Activated CD4-positive, alpha-beta memory T cell treated with anti-CD3 and anti-CD28 coated beads for 36 hours (primary cell): Measurements from ENCODE around the gene DNAH2. TPM values are rescaled to one million over a fixed set of nuclear protein-coding genes. Genes with fewer than 3 reads are reported as not detected.

Experiments
- CTCF ChIA-PET: fragments of 350-600 bp; sonication (Branson Sonifier 250); formaldehyde crosslinking; loops from one replicate; lab custom pipeline; 2021; ENCODE audit warnings: antibody characterized with exemption, inconsistent platforms; lab: Charles Lee
- POLR2A ChIA-PET: fragments of 350-600 bp; sonication (Branson Sonifier 250); formaldehyde crosslinking; loops from one replicate; lab custom pipeline; 2021; ENCODE audit warnings: antibody characterized with exemption; lab: Charles Lee
- DNase-seq: peaks from one replicate; pipeline ENCODE4 v3.0.0-alpha.2; 2020
- H3K27ac Mint-ChIP-seq: one replicate; pipeline ENCODE4 v1.8.0; 2021; ENCODE audit warnings: mixed read lengths
- H3K27me3 Mint-ChIP-seq: one replicate; pipeline ENCODE4 v1.8.0; 2021; ENCODE audit warnings: mixed read lengths
- H3K36me3 Mint-ChIP-seq: one replicate; pipeline ENCODE4 v1.8.0; 2021; ENCODE audit warnings: mixed read lengths
- H3K4me1 Mint-ChIP-seq: one replicate; pipeline ENCODE4 v1.8.0; 2021; ENCODE audit warnings: low read depth, mixed read lengths
- H3K4me3 Mint-ChIP-seq: one replicate; pipeline ENCODE4 v1.8.0; 2021; ENCODE audit warnings: mild to moderate bottlenecking, mixed read lengths
- H3K9me3 Mint-ChIP-seq: one replicate; pipeline ENCODE4 v1.8.0; 2021; ENCODE audit warnings: mixed read lengths
- intact Hi-C: fragments of 100-400 bp; cut with micrococcal nuclease; formaldehyde crosslinking; loops from one replicate; pipeline ENCODE4 v1.15.1; 2023
- total RNA-seq, 2 experiments: library from RNA; stranded (reverse); gene quantifications; one replicate each; pipeline ENCODE4 v1.2.3, GENCODE V29; 2021

DNAH2 gene
- total RNA-seq, 2 experiments from 2014 or later, result not detected

- intact Hi-C loops, result loop anchor here (1.0 to 10.0 kb wide), 4 partner anchors 9 to 106 kb away; no protein-coding TSS in a partner anchor
- Mint-ChIP-seq H3K27me3 (no peaks in the 10 kb centered on the region), H3K36me3 (peaks cover 48% of the 10 kb centered on the region), H3K4me3 (peak overlapping the region; percentile 66), H3K4me1 (peaks cover 59% of the 10 kb centered on the region), H3K9me3 (no peaks in the 10 kb centered on the region), H3K27ac (peak overlapping the region; percentile 54)
- CTCF ChIA-PET, result interaction anchor here (0.6 to 3.2 kb wide), 13 partner anchors 10 to 223 kb away, joined by 3 to 49 read pairs (median 4); partner anchors contain the start of gene KDM6B
- no peak for DNase-seq
- POLR2A ChIA-PET, result interaction anchor here (1.3 to 1.7 kb wide), 2 partner anchors 9 to 16 kb away, joined by 4 to 11 read pairs; no protein-coding TSS in a partner anchor
These were observed 133.3 kb downstream of the DNAH2 start for GRCh38 chr17:7850701-7851437.

GRCh38 chr17:7851438-7852261, 134.1 kb downstream of the DNAH2 start:
- H3K4me3 Mint-ChIP-seq, result peak overlapping the region; percentile 66
- intact Hi-C loops, result loop anchor here (1.0 to 10.0 kb wide), 4 partner anchors 9 to 107 kb away; no protein-coding TSS in a partner anchor
- H3K36me3 Mint-ChIP-seq, result peaks cover 45% of the 10 kb centered on the region
- H3K4me1 Mint-ChIP-seq, result peaks cover 56% of the 10 kb centered on the region
- H3K9me3 Mint-ChIP-seq, result no peaks in the 10 kb centered on the region
- peak; percentile 95 for DNase-seq
- CTCF ChIA-PET, result interaction anchor here (0.6 to 3.2 kb wide), 11 partner anchors 11 to 222 kb away, joined by 3 to 49 read pairs (median 4); partner anchors contain the start of gene KDM6B
- H3K27ac Mint-ChIP-seq, result peak overlapping the region; percentile 49
- no peaks in the 10 kb centered on the region for H3K27me3 Mint-ChIP-seq
- POLR2A ChIA-PET, result interaction anchor here (1.7 kb wide), 1 partner anchor 16 kb away, joined by 11 read pairs; no protein-coding TSS in a partner anchor

- Mint-ChIP-seq H3K9me3 (no peaks in the 10 kb centered on the region), H3K27ac (peak overlapping the region; percentile 51), H3K4me1 (peaks cover 53% of the 10 kb centered on the region), H3K27me3 (no peaks in the 10 kb centered on the region), H3K36me3 (peaks cover 40% of the 10 kb centered on the region), H3K4me3 (no peak overlapping the region)
- CTCF ChIA-PET, result interaction anchor here (1.3 to 3.2 kb wide), 3 partner anchors 15 to 19 kb away, joined by 3 to 49 read pairs (median 4); partner anchors contain the start of gene KDM6B
- POLR2A ChIA-PET, result interaction anchor here (1.6 kb wide), 1 partner anchor 9 kb away, joined by 3 read pairs; no protein-coding TSS in a partner anchor
- intact Hi-C loops, result loop anchor here (10.0 kb wide), 1 partner anchor 107 kb away; no protein-coding TSS in a partner anchor
- no peak for DNase-seq
These were observed 134.7 kb downstream of the DNAH2 start for GRCh38 chr17:7852262-7852670.

- H3K27ac Mint-ChIP-seq, result no peak overlapping the region
- H3K36me3 Mint-ChIP-seq, result peaks cover 40% of the 10 kb centered on the region
- ChIA-PET CTCF (interaction anchor here (1.4 kb wide), 1 partner anchor 18 kb away, joined by 4 read pairs; no protein-coding TSS in a partner anchor), POLR2A (interaction anchor here (0.6 to 1.6 kb wide), 3 partner anchors 10 to 407 kb away, joined by 3 to 4 read pairs (median 3); no protein-coding TSS in a partner anchor)
- intact Hi-C loops, result loop anchor here (10.0 kb wide), 1 partner anchor 108 kb away; no protein-coding TSS in a partner anchor
- H3K4me1 Mint-ChIP-seq, result peaks cover 52% of the 10 kb centered on the region
- H3K4me3 Mint-ChIP-seq, result no peak overlapping the region
- no peak for DNase-seq
- no peaks in the 10 kb centered on the region for H3K27me3 Mint-ChIP-seq
- H3K9me3 Mint-ChIP-seq, result no peaks in the 10 kb centered on the region
These were observed 135.6 kb downstream of the DNAH2 start for GRCh38 chr17:7852919-7853690.

- H3K4me1 Mint-ChIP-seq, result peaks cover 49% of the 10 kb centered on the region
- H3K9me3 Mint-ChIP-seq, result no peaks in the 10 kb centered on the region
- H3K36me3 Mint-ChIP-seq, result peaks cover 39% of the 10 kb centered on the region
- H3K27me3 Mint-ChIP-seq, result no peaks in the 10 kb centered on the region
- no peak for DNase-seq
- H3K27ac Mint-ChIP-seq, result no peak overlapping the region
- no peak overlapping the region for H3K4me3 Mint-ChIP-seq
- POLR2A ChIA-PET, result interaction anchor here (0.6 to 1.6 kb wide), 3 partner anchors 10 to 408 kb away, joined by 3 to 4 read pairs (median 3); no protein-coding TSS in a partner anchor
- CTCF ChIA-PET, result interaction anchor here (1.4 kb wide), 1 partner anchor 18 kb away, joined by 4 read pairs; no protein-coding TSS in a partner anchor
- intact Hi-C loops, result loop anchor here (10.0 kb wide), 1 partner anchor 109 kb away; no protein-coding TSS in a partner anchor
These were observed 136.1 kb downstream of the DNAH2 start for GRCh38 chr17:7853691-7854038.

GRCh38 chr17:7854078-7854777, 136.7 kb downstream of the DNAH2 start:
- DNase-seq, result no peak
- no peaks in the 10 kb centered on the region for H3K9me3 Mint-ChIP-seq
- ChIA-PET CTCF (no interaction called here), POLR2A (interaction anchor here (1.0 kb wide), 1 partner anchor 12 kb away, joined by 4 read pairs; no protein-coding TSS in a partner anchor)
- no peaks in the 10 kb centered on the region for H3K27me3 Mint-ChIP-seq
- peaks cover 35% of the 10 kb centered on the region for H3K36me3 Mint-ChIP-seq
- peaks cover 46% of the 10 kb centered on the region for H3K4me1 Mint-ChIP-seq
- H3K4me3 Mint-ChIP-seq, result no peak overlapping the region
- intact Hi-C loops, result loop anchor here (10.0 kb wide), 1 partner anchor 109 kb away; no protein-coding TSS in a partner anchor
- no peak overlapping the region for H3K27ac Mint-ChIP-seq

GRCh38 chr17:7854851-7855659, 137.5 kb downstream of the DNAH2 start, which contains the start of gene TMEM88:
TMEM88 (plus strand) TSS chr17:7855066; CDS start chr17:7855075, 9 bp downstream.
- intact Hi-C loops, result loop anchor here (10.0 kb wide), 1 partner anchor 110 kb away; no protein-coding TSS in a partner anchor
- POLR2A ChIA-PET, result interaction anchor here (0.7 to 1.0 kb wide), 2 partner anchors 18 to 136 kb away, joined by 3 read pairs; no protein-coding TSS in a partner anchor
- peak; percentile 11 for DNase-seq
- CTCF ChIA-PET, result interaction anchor here (1.0 to 2.6 kb wide), 2 partner anchors 10 to 20 kb away, joined by 3 to 32 read pairs; no protein-coding TSS in a partner anchor
- Mint-ChIP-seq H3K27ac (no peak within 1 kb of the TSS), H3K9me3 (no peaks in the 10 kb centered on the region), H3K4me3 (no peak within 1 kb of the TSS), H3K27me3 (no peaks in the 10 kb centered on the region), H3K36me3 (peaks cover 30% of the 10 kb centered on the region), H3K4me1 (peaks cover 44% of the 10 kb centered on the region)

GRCh38 chr17:7855660-7856010, 138.1 kb downstream of the DNAH2 start:
- CTCF ChIA-PET, result interaction anchor here (1.0 to 2.6 kb wide), 2 partner anchors 11 to 20 kb away, joined by 3 to 32 read pairs; no protein-coding TSS in a partner anchor
- peaks cover 38% of the 10 kb centered on the region for H3K4me1 Mint-ChIP-seq
- DNase-seq, result no peak
- intact Hi-C loops, result loop anchor here (2.0 to 10.0 kb wide), 3 partner anchors 57 to 133 kb away; no protein-coding TSS in a partner anchor
- no peaks in the 10 kb centered on the region for H3K27me3 Mint-ChIP-seq
- H3K27ac Mint-ChIP-seq, result no peak overlapping the region
- no peak overlapping the region for H3K4me3 Mint-ChIP-seq
- peaks cover 28% of the 10 kb centered on the region for H3K36me3 Mint-ChIP-seq
- POLR2A ChIA-PET, result interaction anchor here (0.7 to 2.3 kb wide), 4 partner anchors 11 to 135 kb away, joined by 3 to 20 read pairs (median 11); no protein-coding TSS in a partner anchor
- no peaks in the 10 kb centered on the region for H3K9me3 Mint-ChIP-seq

- ChIA-PET CTCF (interaction anchor here (1.0 to 2.6 kb wide), 15 partner anchors 10 to 218 kb away, joined by 3 to 32 read pairs (median 6); partner anchors contain the start of genes CNTROB, RNF227 and TRAPPC1), POLR2A (interaction anchor here (0.7 to 2.3 kb wide), 10 partner anchors 11 to 170 kb away, joined by 3 to 20 read pairs (median 6); partner anchors contain the start of genes KDM6B and RNF227)
- DNase-seq, result peak; percentile 62
- H3K9me3 Mint-ChIP-seq, result no peaks in the 10 kb centered on the region
- no peak overlapping the region for H3K27ac Mint-ChIP-seq
- intact Hi-C loops, result loop anchor here (2.0 to 10.0 kb wide), 3 partner anchors 57 to 133 kb away; no protein-coding TSS in a partner anchor
- H3K4me1 Mint-ChIP-seq, result peaks cover 32% of the 10 kb centered on the region
- no peak overlapping the region for H3K4me3 Mint-ChIP-seq
- no peaks in the 10 kb centered on the region for H3K27me3 Mint-ChIP-seq
- H3K36me3 Mint-ChIP-seq, result peaks cover 23% of the 10 kb centered on the region
These were observed 138.7 kb downstream of the DNAH2 start for GRCh38 chr17:7856011-7856810.
